HG02763 (cell line): Measurements from ENCODE around the gene ZNF569.
"Not testable (repeated sequence)": the region's sequence is repeated elsewhere in the genome, so short reads cannot be mapped to it uniquely, and the experiment has no call there.

Experiments used
- ATAC-seq: cut with Tn5 transposase; IDR thresholded peaks from one replicate; pipeline ENCODE4 v1.9.1; 2021; ENCODE audit warnings: mild to moderate bottlenecking, moderate library complexity; ENCODE audit not compliant: unreplicated experiment

ZNF569 gene

GRCh38 chr19:37403403-37403802, 63.8 kb downstream of the ZNF569 start:
- ATAC-seq = no peak

- ATAC-seq = no peak
Observed at GRCh38 chr19:37401078-37401477, 66.2 kb downstream of the ZNF569 start.

GRCh38 chr19:37391399-37391798, 75.8 kb downstream of the ZNF569 start:
- ATAC-seq = not testable (repeated sequence)

- no peak for ATAC-seq
Observed at GRCh38 chr19:37389234-37389633, 78.0 kb downstream of the ZNF569 start.

- ATAC-seq = peak; percentile 94
Observed at GRCh38 chr19:37370880-37371661, 96.2 kb downstream of the ZNF569 start, which contains the start of gene ZNF527. TSS of gene ZNF527 (plus strand) at chr19:37371099. CDS start at chr19:37374199, 3,100 bp downstream.

GRCh38 chr19:37370386-37370879, 96.8 kb downstream of the ZNF569 start:
- ATAC-seq = peak; percentile 4

- ATAC-seq = no peak
Observed at GRCh38 chr19:37362733-37363132, 104.5 kb downstream of the ZNF569 start.

- ATAC-seq = no peak
Observed at GRCh38 chr19:37361994-37362393, 105.2 kb downstream of the ZNF569 start.
